ENCODE results near the gene SHROOM4. TPM values are rescaled to one million over a fixed set of nuclear protein-coding genes. Genes with fewer than 3 reads are reported as not detected.

The SHROOM4 gene
- total RNA-seq, 1 experiment from 2014 or later: 0.13 TPM

DNA sequence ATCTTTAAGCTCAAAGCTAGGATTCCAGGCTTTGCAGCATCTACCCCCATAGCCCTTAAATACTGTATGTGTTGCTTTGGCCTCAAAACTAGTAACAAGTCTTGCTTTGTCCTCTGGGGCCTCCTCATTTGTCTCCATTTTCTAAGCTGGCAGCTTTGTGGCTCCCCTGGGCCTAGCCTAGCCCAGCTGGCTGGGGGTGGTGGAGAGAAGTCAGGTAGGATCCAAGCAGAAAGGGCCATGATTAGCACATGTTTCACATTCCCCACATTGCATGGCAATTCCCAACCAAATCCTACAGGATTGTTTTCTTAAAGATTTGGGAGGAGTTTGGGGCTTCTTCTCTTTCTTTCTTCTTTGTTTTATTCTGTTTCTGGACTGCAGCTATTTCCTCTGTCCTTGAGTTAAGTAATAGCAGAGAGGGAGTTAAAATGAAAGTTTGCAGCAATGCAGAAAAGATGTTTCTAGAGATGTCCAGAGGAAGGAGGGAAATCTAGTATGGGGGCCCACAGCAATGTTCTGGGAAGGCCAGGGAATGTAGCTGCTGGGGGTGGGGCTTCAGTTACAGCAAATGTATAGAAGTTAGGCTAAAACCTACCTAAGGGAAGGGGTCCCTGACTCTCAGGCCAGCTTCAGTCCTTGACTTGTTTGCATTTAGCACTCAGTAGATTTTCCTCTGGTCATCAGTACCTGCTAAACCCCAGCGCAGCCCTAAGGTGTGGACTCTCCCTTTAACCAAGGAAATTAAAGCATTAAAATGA, 92.1 kb downstream of the SHROOM4 start:
- Histone ChIP-seq H3K36me3 (ENCODE audit: control insufficient read depth, insufficient read depth, low read length) (no peaks in the 10 kb centered on the region), H3K4me3 (ENCODE audit: low read depth in 2 of 2, low read length in 2 of 2) (no peak overlapping the region), H3K9me3 (ENCODE audit: control insufficient read depth, insufficient read depth, low read depth, low read length) (no peaks in the 10 kb centered on the region), H3K4me1 (ENCODE audit: control insufficient read depth, insufficient read depth, low read length) (no peaks in the 10 kb centered on the region), H3K27me3 (ENCODE audit: control insufficient read depth, insufficient read depth, low read length) (no peaks in the 10 kb centered on the region), H3K27ac (ENCODE audit: low read length) (no peak overlapping the region)
- TF ChIP-seq POLR2AphosphoS5 (IDR thresholded peaks at IDR 0.05; ENCODE audit: low read depth, low read length): no peak
- TF ChIP-seq, protein P1, sequence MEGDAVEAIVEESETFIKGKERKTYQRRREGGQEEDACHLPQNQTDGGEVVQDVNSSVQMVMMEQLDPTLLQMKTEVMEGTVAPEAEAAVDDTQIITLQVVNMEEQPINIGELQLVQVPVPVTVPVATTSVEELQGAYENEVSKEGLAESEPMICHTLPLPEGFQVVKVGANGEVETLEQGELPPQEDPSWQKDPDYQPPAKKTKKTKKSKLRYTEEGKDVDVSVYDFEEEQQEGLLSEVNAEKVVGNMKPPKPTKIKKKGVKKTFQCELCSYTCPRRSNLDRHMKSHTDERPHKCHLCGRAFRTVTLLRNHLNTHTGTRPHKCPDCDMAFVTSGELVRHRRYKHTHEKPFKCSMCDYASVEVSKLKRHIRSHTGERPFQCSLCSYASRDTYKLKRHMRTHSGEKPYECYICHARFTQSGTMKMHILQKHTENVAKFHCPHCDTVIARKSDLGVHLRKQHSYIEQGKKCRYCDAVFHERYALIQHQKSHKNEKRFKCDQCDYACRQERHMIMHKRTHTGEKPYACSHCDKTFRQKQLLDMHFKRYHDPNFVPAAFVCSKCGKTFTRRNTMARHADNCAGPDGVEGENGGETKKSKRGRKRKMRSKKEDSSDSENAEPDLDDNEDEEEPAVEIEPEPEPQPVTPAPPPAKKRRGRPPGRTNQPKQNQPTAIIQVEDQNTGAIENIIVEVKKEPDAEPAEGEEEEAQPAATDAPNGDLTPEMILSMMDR (IDR thresholded peaks at IDR 0.05): no peak
- no peak for TF ChIP-seq TCF7L2 (IDR thresholded peaks at IDR 0.05; ENCODE audit: low read depth, low read length)
- TF ChIP-seq SIN3A (IDR thresholded peaks at IDR 0.05; ENCODE audit: borderline replicate concordance, insufficient read depth, low read depth, low read length): no peak
- TF ChIP-seq, protein P2, sequence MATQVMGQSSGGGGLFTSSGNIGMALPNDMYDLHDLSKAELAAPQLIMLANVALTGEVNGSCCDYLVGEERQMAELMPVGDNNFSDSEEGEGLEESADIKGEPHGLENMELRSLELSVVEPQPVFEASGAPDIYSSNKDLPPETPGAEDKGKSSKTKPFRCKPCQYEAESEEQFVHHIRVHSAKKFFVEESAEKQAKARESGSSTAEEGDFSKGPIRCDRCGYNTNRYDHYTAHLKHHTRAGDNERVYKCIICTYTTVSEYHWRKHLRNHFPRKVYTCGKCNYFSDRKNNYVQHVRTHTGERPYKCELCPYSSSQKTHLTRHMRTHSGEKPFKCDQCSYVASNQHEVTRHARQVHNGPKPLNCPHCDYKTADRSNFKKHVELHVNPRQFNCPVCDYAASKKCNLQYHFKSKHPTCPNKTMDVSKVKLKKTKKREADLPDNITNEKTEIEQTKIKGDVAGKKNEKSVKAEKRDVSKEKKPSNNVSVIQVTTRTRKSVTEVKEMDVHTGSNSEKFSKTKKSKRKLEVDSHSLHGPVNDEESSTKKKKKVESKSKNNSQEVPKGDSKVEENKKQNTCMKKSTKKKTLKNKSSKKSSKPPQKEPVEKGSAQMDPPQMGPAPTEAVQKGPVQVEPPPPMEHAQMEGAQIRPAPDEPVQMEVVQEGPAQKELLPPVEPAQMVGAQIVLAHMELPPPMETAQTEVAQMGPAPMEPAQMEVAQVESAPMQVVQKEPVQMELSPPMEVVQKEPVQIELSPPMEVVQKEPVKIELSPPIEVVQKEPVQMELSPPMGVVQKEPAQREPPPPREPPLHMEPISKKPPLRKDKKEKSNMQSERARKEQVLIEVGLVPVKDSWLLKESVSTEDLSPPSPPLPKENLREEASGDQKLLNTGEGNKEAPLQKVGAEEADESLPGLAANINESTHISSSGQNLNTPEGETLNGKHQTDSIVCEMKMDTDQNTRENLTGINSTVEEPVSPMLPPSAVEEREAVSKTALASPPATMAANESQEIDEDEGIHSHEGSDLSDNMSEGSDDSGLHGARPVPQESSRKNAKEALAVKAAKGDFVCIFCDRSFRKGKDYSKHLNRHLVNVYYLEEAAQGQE (IDR thresholded peaks at IDR 0.05; ENCODE audit: insufficient read depth in 1 of 2, low read depth in 2 of 2, low read length in 1 of 2): no peak
- intact Hi-C loops (cut with micrococcal nuclease; ENCODE audit: unreplicated experiment): no loop called here
- ChIA-PET CTCF (no interaction called here), POLR2A (no interaction called here)
- in situ Hi-C loops (cut with HindIII; ENCODE audit: low pct_unique_long_range_greater_than_20kb, low sequenced_read_pairs): no loop called here
- DNase-seq (ENCODE audit: low read depth, low spot score) (no peak), ATAC-seq (no peak)
- no TSS peak for BruUV-seq (replicated peaks)

DNA sequence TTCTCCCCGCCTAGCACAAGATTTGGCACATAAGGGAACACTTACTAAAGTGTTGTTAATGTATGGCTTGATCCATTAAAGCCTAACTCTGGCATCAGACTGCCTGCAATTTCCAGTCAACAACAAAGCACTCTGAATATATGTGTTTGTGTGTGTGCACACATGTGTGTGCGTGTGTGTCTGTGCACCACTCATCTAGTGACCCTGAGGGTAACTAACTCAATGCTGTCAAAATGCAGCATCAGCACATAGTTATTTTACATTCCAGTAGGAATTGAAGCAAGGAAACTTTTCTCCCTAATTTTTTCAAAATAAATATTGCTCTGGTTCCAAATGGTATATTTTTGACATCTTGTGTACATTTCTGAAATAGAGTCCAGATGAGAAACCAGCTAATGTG, 94.4 kb downstream of the SHROOM4 start:
- Histone ChIP-seq H3K36me3 (ENCODE audit: control insufficient read depth, insufficient read depth, low read length) (no peaks in the 10 kb centered on the region), H3K4me1 (ENCODE audit: control insufficient read depth, insufficient read depth, low read length) (no peaks in the 10 kb centered on the region), H3K27ac (ENCODE audit: low read length) (no peak overlapping the region), H3K27me3 (ENCODE audit: control insufficient read depth, insufficient read depth, low read length) (no peaks in the 10 kb centered on the region), H3K9me3 (ENCODE audit: control insufficient read depth, insufficient read depth, low read depth, low read length) (no peaks in the 10 kb centered on the region), H3K4me3 (ENCODE audit: low read depth in 2 of 2, low read length in 2 of 2) (no peak overlapping the region)
- in situ Hi-C loops (cut with HindIII; ENCODE audit: low pct_unique_long_range_greater_than_20kb, low sequenced_read_pairs) (no loop called here), intact Hi-C loops (cut with micrococcal nuclease; ENCODE audit: unreplicated experiment) (no loop called here)
- BruUV-seq (replicated peaks): no TSS peak
- DNase-seq (ENCODE audit: low read depth, low spot score) (no peak), ATAC-seq (no peak)
- POLR2A ChIA-PET: no interaction called here
- CTCF ChIA-PET: no interaction called here
- TF ChIP-seq, protein P2 (IDR thresholded peaks at IDR 0.05; ENCODE audit: insufficient read depth in 1 of 2, low read depth in 2 of 2, low read length in 1 of 2): no peak
- TF ChIP-seq SIN3A (IDR thresholded peaks at IDR 0.05; ENCODE audit: borderline replicate concordance, insufficient read depth, low read depth, low read length): no peak

Data from Panc1 (cell line).